ENCODE measurements around the gene RAB4B.
"Not testable (repeated sequence)": the region's sequence is repeated elsewhere in the genome, so short reads cannot be mapped to it uniquely, and the experiment has no call there.

RAB4B gene

GRCh38 chr19:40804783-40805242, 26.8 kb downstream of the RAB4B start:
- peak; percentile 39 for DNase-seq

- DNase-seq: peak; percentile 70
Observed at GRCh38 chr19:40805258-40805868, 27.3 kb downstream of the RAB4B start.

- DNase-seq: peak; percentile 94
Observed at GRCh38 chr19:40806423-40807146, 28.5 kb downstream of the RAB4B start.

- DNase-seq: peak; percentile 51
Observed at GRCh38 chr19:40807147-40808020, 29.3 kb downstream of the RAB4B start.

- DNase-seq: no peak
Observed at GRCh38 chr19:40808021-40808325, 29.9 kb downstream of the RAB4B start.

- DNase-seq: no peak
Observed at GRCh38 chr19:40808497-40808896, 30.4 kb downstream of the RAB4B start.

- DNase-seq: no peak
Observed at GRCh38 chr19:40809358-40810086, 31.5 kb downstream of the RAB4B start.

- no peak for DNase-seq
Observed at GRCh38 chr19:40810160-40810559, 32.1 kb downstream of the RAB4B start.

- peak; percentile 63 for DNase-seq
Observed at GRCh38 chr19:40810649-40811408, 32.8 kb downstream of the RAB4B start.

- DNase-seq: peak; percentile 34
Observed at GRCh38 chr19:40811478-40812341, 33.7 kb downstream of the RAB4B start.

GRCh38 chr19:40812571-40812970, 34.5 kb downstream of the RAB4B start:
- not testable (repeated sequence) for DNase-seq

GRCh38 chr19:40813182-40813581, 35.1 kb downstream of the RAB4B start:
- no peak for DNase-seq

- no peak for DNase-seq
Observed at GRCh38 chr19:40815223-40815622, 37.2 kb downstream of the RAB4B start.

GRCh38 chr19:40818480-40819399, 40.7 kb downstream of the RAB4B start:
- peak; percentile 85 for DNase-seq

- DNase-seq: peak; percentile 76
Observed at GRCh38 chr19:40819479-40820234, 41.6 kb downstream of the RAB4B start.

GRCh38 chr19:40822161-40822560, 44.1 kb downstream of the RAB4B start:
- DNase-seq: no peak

GRCh38 chr19:40822704-40823553, 44.9 kb downstream of the RAB4B start:
- DNase-seq: not testable (repeated sequence)

- not testable (repeated sequence) for DNase-seq
Observed at GRCh38 chr19:40824916-40825315, 46.9 kb downstream of the RAB4B start.
